Stimulated activated CD4-positive, alpha-beta T cell treated with anti-CD3 and anti-CD28 coated beads, Interleukin-2, amount 100 ng/mL, for 24 hours (primary cell): ENCODE results near the gene AQP6.
A peak's percentile ranks its signal among the peaks of the same experiment; 100 is the strongest.

Experiments used
- DNase-seq, 2 donors: peaks; one replicate each; pipeline ENCODE4 v3.0.0-alpha.2; 2020

The AQP6 gene

GRCh38 chr12:49943625-49943960 is 29.2 kb upstream of the AQP6 start:
- no peak for DNase-seq

- no peak for DNase-seq
Measured at GRCh38 chr12:49944046-49944445, 28.7 kb upstream of the AQP6 start.

- no peak for DNase-seq
Measured at GRCh38 chr12:49944718-49945117, 28.0 kb upstream of the AQP6 start.

- peak; percentile 91 to 95 for DNase-seq
Measured at GRCh38 chr12:49945394-49946080, 27.2 kb upstream of the AQP6 start.

- DNase-seq = no peak
Measured at GRCh38 chr12:49946086-49946485, 26.7 kb upstream of the AQP6 start.

GRCh38 chr12:49946497-49946896 is 26.2 kb upstream of the AQP6 start:
- no peak for DNase-seq

- DNase-seq = no peak
Measured at GRCh38 chr12:49947593-49948226, 25.0 kb upstream of the AQP6 start.

- DNase-seq = no peak
Measured at GRCh38 chr12:49948866-49949845, 23.6 kb upstream of the AQP6 start.

- no peak for DNase-seq
Measured at GRCh38 chr12:49949866-49950265, 22.9 kb upstream of the AQP6 start.

- no peak for DNase-seq
Measured at GRCh38 chr12:49950273-49951251, 22.2 kb upstream of the AQP6 start, which contains the start of gene AQP2. TSS of gene AQP2 (plus strand) at chr12:49950737. CDS start at chr12:49950831, 94 bp downstream.

GRCh38 chr12:49951411-49952240 is 21.1 kb upstream of the AQP6 start:
- no peak for DNase-seq

- DNase-seq = no peak
Measured at GRCh38 chr12:49952391-49953055, 20.2 kb upstream of the AQP6 start.

GRCh38 chr12:49953151-49953550 is 19.6 kb upstream of the AQP6 start:
- DNase-seq = no peak

- no peak for DNase-seq
Measured at GRCh38 chr12:49953961-49954846, 18.5 kb upstream of the AQP6 start.

GRCh38 chr12:49954863-49955830 is 17.6 kb upstream of the AQP6 start:
- no peak for DNase-seq

- DNase-seq = no peak
Measured at GRCh38 chr12:49955899-49956662, 16.7 kb upstream of the AQP6 start.
